HL-60 (cell line): Measurements from ENCODE around the gene ATP5F1C.

ENCODE experiments used
- POLR2AphosphoS5 ChIP-seq: IDR thresholded peaks from 2 replicates; pipeline ENCODE4 v1.6.1; 2012; ENCODE audit warnings: low read depth
- TF ChIP-seq, protein P1 (sequence below): IDR thresholded peaks from one replicate; pipeline ENCODE4 v1.5.1; 2011; ENCODE audit warnings: low read length, control low read depth, inconsistent platforms; ENCODE audit not compliant: insufficient read depth

GRCh38 chr10:7853226-7853842, 65.4 kb downstream of the ATP5F1C start:
- no peak for TF ChIP-seq POLR2AphosphoS5
- TF ChIP-seq, protein P1, sequence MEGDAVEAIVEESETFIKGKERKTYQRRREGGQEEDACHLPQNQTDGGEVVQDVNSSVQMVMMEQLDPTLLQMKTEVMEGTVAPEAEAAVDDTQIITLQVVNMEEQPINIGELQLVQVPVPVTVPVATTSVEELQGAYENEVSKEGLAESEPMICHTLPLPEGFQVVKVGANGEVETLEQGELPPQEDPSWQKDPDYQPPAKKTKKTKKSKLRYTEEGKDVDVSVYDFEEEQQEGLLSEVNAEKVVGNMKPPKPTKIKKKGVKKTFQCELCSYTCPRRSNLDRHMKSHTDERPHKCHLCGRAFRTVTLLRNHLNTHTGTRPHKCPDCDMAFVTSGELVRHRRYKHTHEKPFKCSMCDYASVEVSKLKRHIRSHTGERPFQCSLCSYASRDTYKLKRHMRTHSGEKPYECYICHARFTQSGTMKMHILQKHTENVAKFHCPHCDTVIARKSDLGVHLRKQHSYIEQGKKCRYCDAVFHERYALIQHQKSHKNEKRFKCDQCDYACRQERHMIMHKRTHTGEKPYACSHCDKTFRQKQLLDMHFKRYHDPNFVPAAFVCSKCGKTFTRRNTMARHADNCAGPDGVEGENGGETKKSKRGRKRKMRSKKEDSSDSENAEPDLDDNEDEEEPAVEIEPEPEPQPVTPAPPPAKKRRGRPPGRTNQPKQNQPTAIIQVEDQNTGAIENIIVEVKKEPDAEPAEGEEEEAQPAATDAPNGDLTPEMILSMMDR: no peak
